Progenitor cell of endocrine pancreas (in vitro differentiated cells): ENCODE measurements around the gene CCDC28B. TPM values are rescaled to one million over a fixed set of nuclear protein-coding genes. Genes with fewer than 3 reads are reported as not detected.

Source experiments
- DNase-seq: peaks from one replicate; pipeline ENCODE4 v3.0.0; 2021; ENCODE audit warnings: low spot score; ENCODE audit not compliant: unreplicated experiment
- H3K27ac Mint-ChIP-seq: 2 replicates; pipeline ENCODE4 v1.8.0; 2021; ENCODE audit warnings: mild to moderate bottlenecking, moderate library complexity, mixed read lengths
- H3K27me3 Mint-ChIP-seq: 2 replicates; pipeline ENCODE4 v1.8.0; 2021; ENCODE audit warnings: mixed read lengths
- H3K36me3 Mint-ChIP-seq: 2 replicates; pipeline ENCODE4 v1.8.0; 2022; ENCODE audit warnings: mixed read lengths; ENCODE audit not compliant: insufficient read depth
- H3K4me1 Mint-ChIP-seq: 2 replicates; pipeline ENCODE4 v1.8.0; 2021; ENCODE audit warnings: low read depth, mixed read lengths
- H3K4me3 Mint-ChIP-seq: 2 replicates; pipeline ENCODE4 v1.8.0; 2021; ENCODE audit warnings: low read depth, mild to moderate bottlenecking, moderate library complexity, mixed read lengths
- H3K9me3 Mint-ChIP-seq: 2 replicates; pipeline ENCODE4 v1.8.0; 2021; ENCODE audit warnings: low read depth, mixed read lengths
- CTCF ChIP-seq: fragments of 200-600 bp; sonication (generic); IDR thresholded peaks from one replicate; pipeline ENCODE4 v1.5.0; 2021; ENCODE audit warnings: antibody characterized with exemption, mild to moderate bottlenecking; ENCODE audit not compliant: unreplicated experiment
- total RNA-seq: library from RNA; stranded (reverse); gene quantifications from 2 replicates; pipeline ENCODE4 v1.2.1, GENCODE V29; 2021

CCDC28B gene
- total RNA-seq, 1 donor from 2014 or later: 15.5 TPM

GRCh38 chr1:32186077-32186476 lies 14.3 kb upstream of the CCDC28B start:
- Mint-ChIP-seq H3K9me3 (no peaks in the 10 kb centered on the region), H3K4me3 (no peak overlapping the region), H3K27ac (peak overlapping the region; percentile 68), H3K4me1 (peaks cover 3% of the 10 kb centered on the region), H3K27me3 (no peaks in the 10 kb centered on the region), H3K36me3 (peaks cover 33% of the 10 kb centered on the region)
- TF ChIP-seq CTCF: no peak
- no peak for DNase-seq

- Mint-ChIP-seq H3K36me3 (peaks cover 30% of the 10 kb centered on the region), H3K9me3 (no peaks in the 10 kb centered on the region), H3K27ac (peak overlapping the region; percentile 3), H3K4me3 (no peak overlapping the region), H3K4me1 (no peaks in the 10 kb centered on the region), H3K27me3 (no peaks in the 10 kb centered on the region)
- TF ChIP-seq CTCF: no peak
- no peak for DNase-seq
Measured at GRCh38 chr1:32186491-32186890, 13.9 kb upstream of the CCDC28B start.

GRCh38 chr1:32187850-32188249 lies 12.5 kb upstream of the CCDC28B start:
- Mint-ChIP-seq H3K9me3 (no peaks in the 10 kb centered on the region), H3K36me3 (peaks cover 36% of the 10 kb centered on the region), H3K4me1 (no peaks in the 10 kb centered on the region), H3K27me3 (no peaks in the 10 kb centered on the region), H3K4me3 (no peak overlapping the region), H3K27ac (no peak overlapping the region)
- no peak for DNase-seq
- no peak for TF ChIP-seq CTCF

- H3K36me3 Mint-ChIP-seq: peaks cover 29% of the 10 kb centered on the region
- no peaks in the 10 kb centered on the region for H3K9me3 Mint-ChIP-seq
- H3K4me3 Mint-ChIP-seq: no peak overlapping the region
- no peaks in the 10 kb centered on the region for H3K4me1 Mint-ChIP-seq
- no peak overlapping the region for H3K27ac Mint-ChIP-seq
- H3K27me3 Mint-ChIP-seq: no peaks in the 10 kb centered on the region
- no peak for DNase-seq
- no peak for TF ChIP-seq CTCF
Measured at GRCh38 chr1:32192220-32192948, 8.0 kb upstream of the CCDC28B start.

- no peak for DNase-seq
- H3K36me3 Mint-ChIP-seq: peaks cover 23% of the 10 kb centered on the region
- peaks cover 2% of the 10 kb centered on the region for H3K4me1 Mint-ChIP-seq
- no peak for TF ChIP-seq CTCF
- H3K9me3 Mint-ChIP-seq: no peaks in the 10 kb centered on the region
- no peak overlapping the region for H3K27ac Mint-ChIP-seq
- no peaks in the 10 kb centered on the region for H3K27me3 Mint-ChIP-seq
- H3K4me3 Mint-ChIP-seq: no peak overlapping the region
Measured at GRCh38 chr1:32194984-32195383, 5.4 kb upstream of the CCDC28B start.
